Epithelial cell of prostate (primary cell): ENCODE results near the gene SLC38A2.

ENCODE experiments used
- DNase-seq: peaks from one replicate; pipeline ENCODE4 v3.0.0-alpha.2; 2011; ENCODE audit warnings: low read depth, low spot score
- H3K27ac ChIP-seq: fragments of 450-650 bp; 2 replicates; pipeline ENCODE4 v1.5.1; 2017; ENCODE audit warnings: mild to moderate bottlenecking

SLC38A2 gene

GRCh38 chr12:46378530-46378929 is 6.0 kb upstream of the SLC38A2 start:
- no peak overlapping the region for H3K27ac ChIP-seq
- DNase-seq: no peak

- DNase-seq: no peak
- no peak overlapping the region for H3K27ac ChIP-seq
Observed at GRCh38 chr12:46377678-46378077, 5.1 kb upstream of the SLC38A2 start.

- H3K27ac ChIP-seq: no peak overlapping the region
- no peak for DNase-seq
Observed at GRCh38 chr12:46376579-46376978, 4.0 kb upstream of the SLC38A2 start.

DNA sequence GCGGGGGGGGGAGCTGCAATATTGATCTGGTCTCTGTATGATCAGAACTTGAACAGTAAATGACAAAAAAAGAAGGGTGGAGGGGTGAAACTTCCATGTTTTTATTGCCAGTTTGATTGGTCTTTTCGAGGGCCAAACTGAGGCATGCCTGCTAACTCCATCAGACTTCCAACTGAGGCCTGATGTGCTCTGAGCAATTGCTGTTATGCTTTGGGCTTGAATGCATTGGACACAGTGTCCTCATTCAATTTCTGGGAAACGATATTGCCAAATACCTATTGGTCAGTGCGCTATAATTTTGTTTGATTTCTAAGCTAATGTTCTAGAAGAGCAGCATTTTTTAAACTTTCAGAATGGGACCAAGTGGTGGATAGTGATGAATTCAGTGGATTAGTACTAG is 2.1 kb upstream of the SLC38A2 start:
- no peak for DNase-seq
- no peak overlapping the region for H3K27ac ChIP-seq

DNA sequence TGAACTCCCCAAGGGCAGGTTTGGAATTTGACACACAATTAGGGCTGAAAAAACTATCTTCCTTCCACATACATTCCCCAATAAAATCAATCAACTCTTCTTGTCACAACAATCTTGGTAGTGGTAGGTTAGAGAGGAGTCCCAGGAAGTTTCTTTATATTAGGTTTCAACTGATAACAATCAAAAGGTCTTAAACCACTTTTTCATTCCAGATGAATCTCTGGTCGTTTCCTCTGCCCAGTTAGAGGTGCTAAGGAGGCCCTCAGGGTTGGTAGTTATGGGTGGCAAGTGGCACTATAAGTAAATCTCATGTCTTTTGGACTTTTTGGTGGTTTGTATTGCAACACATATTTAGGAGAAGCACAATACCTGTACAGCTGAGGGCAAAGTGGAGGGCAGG is 1.7 kb upstream of the SLC38A2 start:
- no peak for DNase-seq
- no peak overlapping the region for H3K27ac ChIP-seq

- DNase-seq: no peak
- H3K27ac ChIP-seq: peak overlapping the region; percentile 98
Observed at GRCh38 chr12:46373301-46374296, 1.0 kb upstream of the SLC38A2 start.

GRCh38 chr12:46371718-46372543 is 642 bp downstream of the SLC38A2 start:
- no peak for DNase-seq
- H3K27ac ChIP-seq: peak overlapping the region; percentile 98

- peak overlapping the region; percentile 98 for H3K27ac ChIP-seq
- DNase-seq: no peak
Observed at GRCh38 chr12:46370792-46371717, 1.5 kb downstream of the SLC38A2 start.

DNA sequence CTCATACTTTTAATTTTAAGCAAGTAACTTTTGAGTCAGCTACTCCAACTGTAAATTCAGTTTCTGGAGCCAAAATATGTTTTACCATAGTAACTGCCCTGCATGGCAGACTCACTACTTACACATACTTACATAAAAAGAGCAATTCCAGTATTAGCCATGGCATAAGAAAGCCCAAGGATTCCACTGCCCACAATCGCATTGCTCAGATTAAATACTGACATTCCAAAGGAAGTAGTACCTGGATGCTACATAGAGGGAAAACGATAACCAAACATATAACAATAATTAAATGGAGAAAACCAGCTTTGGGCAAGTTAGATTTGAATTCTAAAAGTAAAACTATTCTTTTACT is 2.2 kb downstream of the SLC38A2 start:
- peak overlapping the region; percentile 98 for H3K27ac ChIP-seq
- DNase-seq: no peak

DNA sequence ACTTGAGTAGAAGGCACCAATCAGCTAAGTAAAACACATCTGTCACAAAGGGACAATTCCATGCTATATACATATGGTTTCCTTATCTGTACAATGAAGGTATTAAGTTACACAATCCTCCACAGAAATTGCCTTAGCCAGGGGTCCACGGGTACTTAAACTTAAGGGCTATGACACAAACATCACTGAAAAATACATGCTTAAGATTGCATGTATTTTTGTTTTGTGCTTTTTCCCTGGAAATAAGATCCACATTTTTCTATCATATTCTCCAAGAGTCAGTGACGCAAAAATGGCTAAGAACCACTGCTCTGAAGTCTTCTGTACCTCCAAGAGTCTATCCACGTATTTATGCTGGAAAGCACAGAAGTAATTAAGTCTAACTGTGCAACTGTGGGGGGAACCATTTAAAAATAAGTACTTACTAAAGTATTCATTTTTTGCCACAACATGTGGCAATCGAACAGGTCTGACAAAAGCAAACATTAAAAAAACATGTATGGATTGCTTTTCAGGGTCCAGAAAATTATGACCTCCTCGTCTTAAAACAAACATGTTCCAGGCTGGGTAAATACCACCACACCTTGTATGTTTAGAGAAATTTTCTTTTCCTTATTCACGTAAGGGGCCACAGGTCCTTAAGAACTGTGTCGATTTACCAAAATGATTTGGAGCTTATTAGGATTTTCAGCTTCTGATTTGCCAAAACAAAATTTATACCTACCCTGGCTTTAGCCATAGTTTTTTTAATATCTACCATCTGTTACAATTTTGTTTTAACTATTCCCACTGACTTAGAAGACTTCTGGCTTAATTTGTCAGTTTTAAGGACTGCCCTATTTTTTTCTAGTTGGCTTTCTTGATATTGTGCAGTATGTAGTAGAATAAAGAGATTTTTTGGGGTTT is 2.8 kb downstream of the SLC38A2 start:
- H3K27ac ChIP-seq: peak overlapping the region; percentile 98
- DNase-seq: no peak

DNA sequence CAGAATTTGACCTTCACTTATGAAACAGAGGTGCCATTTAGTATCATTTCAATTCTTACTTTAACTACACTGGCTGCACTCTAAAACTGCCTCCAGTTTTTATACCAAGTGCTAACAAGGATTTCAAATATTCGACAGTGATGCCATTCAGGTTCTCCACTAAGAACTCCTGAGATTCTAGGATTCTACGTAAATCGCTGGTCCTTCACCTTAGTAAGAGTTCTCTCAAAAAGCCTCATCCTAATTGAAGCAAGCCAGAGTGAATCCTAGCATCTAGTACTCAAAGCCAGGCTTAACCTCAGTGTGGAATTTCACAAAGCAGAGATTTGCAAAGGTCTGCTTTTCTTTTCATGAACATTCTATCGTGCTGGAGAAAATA is 3.5 kb downstream of the SLC38A2 start:
- peak overlapping the region; percentile 98 for H3K27ac ChIP-seq
- DNase-seq: no peak

- DNase-seq: no peak
- H3K27ac ChIP-seq: peak overlapping the region; percentile 98
Observed at GRCh38 chr12:46368684-46369083, 3.9 kb downstream of the SLC38A2 start.

- H3K27ac ChIP-seq: peak overlapping the region; percentile 98
- DNase-seq: no peak
Observed at GRCh38 chr12:46368138-46368537, 4.4 kb downstream of the SLC38A2 start.

DNA sequence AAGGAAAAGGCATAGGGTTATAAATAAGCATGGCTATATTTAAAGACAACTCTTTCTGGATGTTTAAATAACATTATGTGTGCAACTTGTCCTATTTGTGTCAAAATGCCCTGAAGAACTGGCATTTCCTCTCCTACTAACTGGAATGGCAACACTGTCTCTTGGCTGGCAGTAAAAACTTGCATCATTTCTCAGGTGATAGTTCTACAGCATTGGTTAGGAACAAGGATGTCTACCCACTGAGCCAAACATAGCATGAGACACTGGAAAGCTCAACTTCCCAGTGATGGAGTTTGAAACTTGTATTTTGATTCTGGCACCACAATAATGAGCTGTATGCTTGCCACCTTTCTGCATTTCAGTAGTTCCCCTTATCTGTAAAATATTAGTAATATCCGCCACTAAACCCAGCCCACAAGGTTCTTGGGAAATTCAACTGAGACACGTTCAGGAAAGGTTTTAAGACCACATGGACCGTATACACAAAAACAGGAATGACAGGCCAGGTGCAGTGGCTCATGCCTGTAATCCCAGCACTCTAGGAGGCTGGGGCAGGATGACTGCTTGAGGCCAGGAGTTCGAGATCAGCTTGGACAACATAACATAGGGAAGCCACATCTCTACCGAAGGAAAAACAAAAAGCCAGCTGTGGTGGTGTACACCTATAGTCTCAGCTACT is 5.1 kb downstream of the SLC38A2 start:
- DNase-seq: no peak
- peak overlapping the region; percentile 98 for H3K27ac ChIP-seq

DNA sequence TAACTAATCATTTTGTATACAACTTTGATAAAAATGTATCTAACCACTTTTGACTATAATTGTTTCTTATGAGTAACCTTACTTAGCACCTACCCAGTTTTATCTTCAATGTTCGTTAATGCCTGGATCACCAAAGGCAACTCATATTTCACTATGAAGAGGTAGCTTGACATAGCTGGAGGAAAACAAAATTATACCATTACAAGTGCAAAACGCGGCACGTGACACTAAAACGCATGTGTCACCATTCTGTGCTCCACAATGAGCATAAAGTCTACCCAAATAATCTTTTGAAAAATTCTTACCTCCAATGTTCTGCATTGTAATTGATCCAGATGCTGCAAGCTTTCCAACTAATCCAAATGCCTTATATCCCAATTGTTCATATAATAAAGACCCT is 5.8 kb downstream of the SLC38A2 start:
- peak overlapping the region; percentile 98 for H3K27ac ChIP-seq
- DNase-seq: no peak

- peak overlapping the region; percentile 98 for H3K27ac ChIP-seq
- DNase-seq: no peak
Observed at GRCh38 chr12:46365951-46366379, 6.6 kb downstream of the SLC38A2 start.

DNA sequence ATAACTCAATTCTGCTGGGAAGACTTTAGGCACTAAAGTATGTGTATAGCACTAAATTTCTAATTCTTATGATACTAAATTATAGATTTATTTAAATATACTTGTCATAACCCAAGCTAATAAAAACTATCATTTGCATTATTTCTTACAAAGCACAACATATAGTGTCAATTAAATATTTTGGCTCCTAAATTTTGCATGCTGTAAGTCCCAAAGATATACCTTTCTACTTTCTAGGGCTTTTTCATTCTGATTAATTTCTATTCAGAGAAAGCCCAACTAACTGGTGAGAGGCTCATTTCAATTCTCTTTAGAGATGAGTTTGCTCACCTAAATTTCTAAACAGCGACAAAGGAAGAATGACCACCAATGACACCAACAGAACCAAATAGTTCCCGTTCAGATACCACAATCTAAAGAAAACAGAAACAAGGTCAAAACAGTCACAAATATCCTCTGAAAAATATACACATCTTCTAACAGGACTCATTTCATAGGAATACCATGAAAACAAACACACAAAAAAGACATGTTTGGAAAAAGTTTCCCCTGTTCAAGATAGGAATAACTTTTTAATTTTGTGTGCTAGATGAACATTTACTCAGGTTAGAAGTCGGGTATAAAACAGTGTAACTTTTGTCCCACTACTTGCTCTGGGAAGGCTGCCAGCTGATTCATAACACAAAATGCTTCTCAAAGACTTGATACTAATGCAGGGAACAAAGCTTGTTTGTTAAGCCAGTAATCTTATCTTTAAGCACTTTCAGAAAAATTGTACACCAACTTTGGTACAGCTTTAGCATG is 7.6 kb downstream of the SLC38A2 start:
- peak overlapping the region; percentile 98 for H3K27ac ChIP-seq
- DNase-seq: no peak

- H3K27ac ChIP-seq: peak overlapping the region; percentile 98
- no peak for DNase-seq
Observed at GRCh38 chr12:46364300-46364696, 8.3 kb downstream of the SLC38A2 start.
